Activated CD4-positive, alpha-beta T cell treated with anti-CD3 and anti-CD28 coated beads for 36 hours (primary cell): Measurements from ENCODE around the gene KLHL2. TPM values are rescaled to one million over a fixed set of nuclear protein-coding genes. Genes with fewer than 3 reads are reported as not detected.
"Not testable (repeated sequence)": the region's sequence is repeated elsewhere in the genome, so short reads cannot be mapped to it uniquely, and the experiment has no call there.

Source experiments
- ATAC-seq: fragments of 200-7000 bp; cut with Tn5 transposase; one replicate; pipeline ENCODE4 v1.10.0; 2021; ENCODE audit warnings: mild to moderate bottlenecking, moderate library complexity
- CTCF ChIA-PET: fragments of 350-600 bp; sonication (Branson Sonifier 250); formaldehyde crosslinking; loops from one replicate; lab custom pipeline; 2021; ENCODE audit warnings: antibody characterized with exemption; lab: Charles Lee
- POLR2A ChIA-PET: fragments of 350-600 bp; sonication (Branson Sonifier 250); formaldehyde crosslinking; loops from one replicate; lab custom pipeline; 2021; ENCODE audit warnings: antibody characterized with exemption, inconsistent platforms; lab: Charles Lee
- DNase-seq: peaks from one replicate; pipeline ENCODE4 v3.0.0-alpha.2; 2020
- H3K27ac Mint-ChIP-seq: one replicate; pipeline ENCODE4 v1.8.0; 2021; ENCODE audit warnings: mixed read lengths
- H3K27me3 Mint-ChIP-seq: one replicate; pipeline ENCODE4 v1.8.0; 2021; ENCODE audit warnings: mixed read lengths
- H3K36me3 Mint-ChIP-seq: one replicate; pipeline ENCODE4 v1.8.0; 2021; ENCODE audit warnings: low read depth, mixed read lengths
- H3K4me1 Mint-ChIP-seq: one replicate; pipeline ENCODE4 v1.8.0; 2021; ENCODE audit warnings: mixed read lengths
- H3K4me3 Mint-ChIP-seq: one replicate; pipeline ENCODE4 v1.8.0; 2021; ENCODE audit warnings: mild to moderate bottlenecking, moderate library complexity, mixed read lengths
- H3K9me3 Mint-ChIP-seq: one replicate; pipeline ENCODE4 v1.8.0; 2021; ENCODE audit warnings: low read depth, mixed read lengths
- intact Hi-C, 2 experiments: fragments of 100-400 bp; cut with DNase I in 1 of 2; cut with micrococcal nuclease in 1 of 2; formaldehyde crosslinking; loops; one replicate each; pipeline versions ENCODE4 v1.14.2 to v1.15.1; 2022 to 2024; cut with DNase I, micrococcal nuclease
- total RNA-seq, 2 experiments: library from RNA; stranded (reverse); gene quantifications; one replicate each; pipeline ENCODE4 v1.2.3, GENCODE V29; 2021

Gene KLHL2
- total RNA-seq, 2 experiments from 2014 or later = 20.9 to 22.1 TPM

DNA sequence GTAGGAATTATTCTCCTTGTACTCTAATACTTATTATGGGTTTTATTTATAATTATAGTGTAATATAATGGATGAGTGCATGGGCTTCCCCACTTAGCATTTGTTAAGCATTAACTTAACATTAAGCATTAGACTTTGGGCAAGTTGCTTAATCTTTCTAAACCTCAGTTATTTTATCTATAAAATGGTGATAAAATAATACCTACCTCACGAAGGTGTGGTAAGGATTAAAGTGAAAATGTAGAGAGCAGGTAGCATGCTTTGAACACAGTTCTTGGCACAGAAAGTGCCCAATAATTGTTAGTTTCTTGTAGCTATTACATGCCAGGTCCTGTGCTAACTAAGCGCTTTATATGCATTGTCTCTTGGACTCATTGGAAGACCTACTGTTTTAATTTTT is 122.7 kb downstream of the KLHL2 start:
- H3K27ac Mint-ChIP-seq = peak overlapping the region; percentile 72
- H3K4me3 Mint-ChIP-seq = peak overlapping the region; percentile 32
- POLR2A ChIA-PET = interaction anchor here (0.6 kb wide), 1 partner anchor 22 kb away, joined by 5 read pairs; no protein-coding TSS in a partner anchor

DNA sequence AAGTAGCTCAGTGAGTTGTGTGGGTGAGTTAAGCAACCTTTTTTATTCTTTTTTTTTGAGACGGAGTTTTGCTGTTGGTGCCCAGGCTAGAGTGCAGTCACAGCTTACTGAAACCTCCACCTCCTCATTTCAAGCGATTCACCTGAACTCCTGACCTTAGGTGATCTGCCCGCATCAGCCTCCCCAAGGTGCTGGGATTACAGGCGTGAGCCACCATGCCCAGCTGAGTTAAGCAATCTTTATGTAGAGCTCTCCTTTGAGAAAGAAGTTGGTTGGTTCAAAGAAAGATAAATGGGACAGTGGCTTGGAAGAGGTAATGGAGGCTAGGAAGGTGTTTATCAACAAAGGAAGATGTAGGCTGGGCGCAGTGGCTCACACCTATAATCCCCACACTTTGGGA is 123.3 kb downstream of the KLHL2 start:
- Mint-ChIP-seq H3K9me3 (no peaks in the 10 kb centered on the region), H3K4me3 (peak overlapping the region; percentile 32), H3K27ac (peak overlapping the region; percentile 72), H3K27me3 (no peaks in the 10 kb centered on the region), H3K4me1 (peaks cover 47% of the 10 kb centered on the region), H3K36me3 (peaks cover 33% of the 10 kb centered on the region)
- ATAC-seq (no peak), DNase-seq (peak; percentile 21)
- CTCF ChIA-PET = interaction anchor here (1.0 to 1.4 kb wide), 4 partner anchors 15 to 122 kb away, joined by 3 to 4 read pairs (median 3); partner anchors contain the start of gene CPE
- intact Hi-C loops = no loop called here
- POLR2A ChIA-PET = no interaction called here

More for the DNA sequence above, 122.7 kb downstream of the KLHL2 start:
- Mint-ChIP-seq H3K36me3 (peaks cover 35% of the 10 kb centered on the region), H3K9me3 (no peaks in the 10 kb centered on the region), H3K4me1 (peaks cover 49% of the 10 kb centered on the region), H3K27me3 (no peaks in the 10 kb centered on the region)
- intact Hi-C loops = no loop called here
- CTCF ChIA-PET = interaction anchor here (1.0 to 1.4 kb wide), 4 partner anchors 15 to 122 kb away, joined by 3 to 4 read pairs (median 3); partner anchors contain the start of gene CPE
- no peak for ATAC-seq
- no peak for DNase-seq

DNA sequence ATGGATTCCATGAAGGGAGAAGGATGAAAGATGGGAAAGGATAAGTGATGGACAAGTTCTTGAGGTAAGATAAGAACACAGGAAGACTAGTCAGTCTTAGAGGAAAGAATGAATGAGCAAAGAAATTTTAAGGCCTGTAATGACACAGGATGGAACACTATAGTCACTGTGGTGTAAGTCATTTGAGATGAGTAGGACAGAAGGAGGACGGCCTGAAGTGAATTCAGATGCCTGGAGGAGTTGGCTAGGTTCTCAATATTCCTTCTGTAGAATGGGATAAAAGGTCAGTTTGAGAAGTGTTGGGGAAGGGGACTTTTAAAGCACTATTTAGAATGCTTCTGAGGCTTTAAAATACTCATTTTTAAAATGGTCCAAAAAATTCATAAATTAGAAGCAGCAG is 124.0 kb downstream of the KLHL2 start:
- ChIA-PET CTCF (interaction anchor here (1.0 kb wide), 2 partner anchors 200 to 219 kb away, joined by 3 to 4 read pairs; partner anchors contain the start of gene TMEM192), POLR2A (no interaction called here)
- ATAC-seq (no peak), DNase-seq (no peak)
- Mint-ChIP-seq H3K27ac (peak overlapping the region; percentile 41), H3K36me3 (peaks cover 34% of the 10 kb centered on the region), H3K27me3 (no peaks in the 10 kb centered on the region), H3K4me3 (peak overlapping the region; percentile 32), H3K9me3 (no peaks in the 10 kb centered on the region), H3K4me1 (peaks cover 40% of the 10 kb centered on the region)
- intact Hi-C loops = no loop called here

GRCh38 chr4:165331823-165332222 is 124.5 kb downstream of the KLHL2 start:
- intact Hi-C loops = no loop called here
- Mint-ChIP-seq H3K4me1 (peaks cover 39% of the 10 kb centered on the region), H3K4me3 (peak overlapping the region; percentile 4), H3K9me3 (no peaks in the 10 kb centered on the region), H3K27ac (peak overlapping the region; percentile 18), H3K36me3 (peaks cover 37% of the 10 kb centered on the region), H3K27me3 (no peaks in the 10 kb centered on the region)
- ATAC-seq (no peak), DNase-seq (no peak)
- ChIA-PET CTCF (interaction anchor here (1.0 kb wide), 3 partner anchors 29 to 219 kb away, joined by 3 to 4 read pairs (median 3); partner anchors contain the start of gene TMEM192), POLR2A (no interaction called here)

DNA sequence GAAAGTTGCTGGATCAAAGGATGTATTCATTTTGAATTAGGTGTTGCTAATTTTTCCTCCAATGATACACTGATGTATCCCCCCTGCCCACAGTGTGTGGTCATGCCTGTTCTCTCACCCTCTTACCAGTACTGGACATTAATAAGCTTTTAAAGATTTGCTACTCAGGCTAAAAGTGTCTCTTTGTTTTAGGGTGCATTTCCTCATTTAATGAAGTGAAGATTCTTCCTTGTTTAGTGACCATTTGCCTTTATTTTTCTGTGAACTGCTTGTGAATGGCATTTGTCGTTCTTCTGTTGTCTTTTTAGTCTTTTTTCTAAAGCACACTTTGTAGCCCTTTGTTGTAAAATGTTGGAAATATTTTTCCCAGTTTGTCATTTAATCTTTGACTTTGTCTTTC is 125.1 kb downstream of the KLHL2 start:
- no peaks in the 10 kb centered on the region for H3K27me3 Mint-ChIP-seq
- H3K36me3 Mint-ChIP-seq = peaks cover 39% of the 10 kb centered on the region
- no peak for DNase-seq
- POLR2A ChIA-PET = no interaction called here
- CTCF ChIA-PET = interaction anchor here (0.6 to 1.9 kb wide), 5 partner anchors 10 to 219 kb away, joined by 3 to 15 read pairs (median 5); partner anchors contain the start of gene TMEM192
- no peaks in the 10 kb centered on the region for H3K9me3 Mint-ChIP-seq
- ATAC-seq = no peak
- H3K4me3 Mint-ChIP-seq = peak overlapping the region; percentile 4
- intact Hi-C loops = no loop called here
- H3K27ac Mint-ChIP-seq = peak overlapping the region; percentile 18
- H3K4me1 Mint-ChIP-seq = peaks cover 41% of the 10 kb centered on the region

DNA sequence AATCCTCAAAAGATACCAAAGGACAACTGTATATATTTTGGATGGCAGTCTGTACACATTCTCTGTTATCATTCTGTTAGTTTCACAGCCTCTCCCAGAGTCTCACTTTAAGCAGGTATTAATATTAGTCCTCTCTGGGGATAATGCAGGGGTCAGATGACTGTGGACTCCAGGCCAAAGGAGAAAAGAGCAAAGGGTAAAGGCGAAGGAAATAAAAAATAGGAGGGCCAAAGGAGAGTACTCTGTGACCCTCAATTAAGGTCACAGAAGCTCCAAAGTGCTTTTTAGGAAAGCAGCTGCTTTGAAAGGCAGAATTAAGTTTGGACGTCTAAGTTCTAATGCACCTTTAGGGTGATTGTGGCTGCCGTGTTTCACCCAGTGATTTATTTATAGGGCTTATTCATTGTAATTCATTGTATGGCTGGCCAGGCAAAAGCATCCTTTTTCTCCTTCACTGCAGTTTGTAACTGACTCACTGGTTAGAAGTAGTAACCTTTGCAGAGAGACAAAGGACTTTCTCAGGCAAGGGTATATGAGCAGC is 127.9 kb downstream of the KLHL2 start:
- CTCF ChIA-PET = interaction anchor here (1.0 to 1.2 kb wide), 2 partner anchors 10 to 204 kb away, joined by 3 read pairs; no protein-coding TSS in a partner anchor
- no peak overlapping the region for H3K4me3 Mint-ChIP-seq

DNA sequence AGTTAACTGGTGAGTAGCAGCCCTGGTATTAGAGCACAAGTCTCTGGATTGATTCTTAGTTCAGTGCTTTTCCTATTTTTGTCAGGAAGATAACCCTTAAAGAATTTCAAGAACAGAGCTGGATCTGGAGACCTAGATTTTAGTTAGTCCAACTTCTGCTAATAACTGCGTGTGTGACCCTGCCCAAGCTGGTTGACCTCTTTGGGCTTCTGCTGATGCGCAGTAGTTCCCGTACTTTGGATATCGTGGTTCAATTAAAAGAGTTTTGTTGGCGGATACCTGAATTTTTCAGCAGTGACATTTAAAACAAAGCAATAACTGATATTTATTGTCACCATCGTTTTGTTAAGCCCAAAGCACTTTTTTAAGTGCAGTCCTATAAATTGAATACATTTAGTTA is 129.4 kb downstream of the KLHL2 start:
- peaks cover 36% of the 10 kb centered on the region for H3K36me3 Mint-ChIP-seq
- CTCF ChIA-PET = no interaction called here
- intact Hi-C loops = no loop called here

More for the DNA sequence above, 127.9 kb downstream of the KLHL2 start:
- Mint-ChIP-seq H3K36me3 (peaks cover 47% of the 10 kb centered on the region), H3K9me3 (no peaks in the 10 kb centered on the region), H3K4me1 (peaks cover 35% of the 10 kb centered on the region), H3K27ac (peak overlapping the region; percentile 2), H3K27me3 (no peaks in the 10 kb centered on the region)
- intact Hi-C loops = no loop called here
- ATAC-seq (no peak), DNase-seq (no peak)
- POLR2A ChIA-PET = no interaction called here

GRCh38 chr4:165342340-165342739 is 135.0 kb downstream of the KLHL2 start:
- POLR2A ChIA-PET = not testable (repeated sequence)

More for the DNA sequence above, 129.4 kb downstream of the KLHL2 start:
- DNase-seq (no peak), ATAC-seq (no peak)
- Mint-ChIP-seq H3K4me3 (no peak overlapping the region), H3K27me3 (no peaks in the 10 kb centered on the region), H3K9me3 (no peaks in the 10 kb centered on the region), H3K27ac (no peak overlapping the region), H3K4me1 (peaks cover 20% of the 10 kb centered on the region)
- POLR2A ChIA-PET = no interaction called here

DNA sequence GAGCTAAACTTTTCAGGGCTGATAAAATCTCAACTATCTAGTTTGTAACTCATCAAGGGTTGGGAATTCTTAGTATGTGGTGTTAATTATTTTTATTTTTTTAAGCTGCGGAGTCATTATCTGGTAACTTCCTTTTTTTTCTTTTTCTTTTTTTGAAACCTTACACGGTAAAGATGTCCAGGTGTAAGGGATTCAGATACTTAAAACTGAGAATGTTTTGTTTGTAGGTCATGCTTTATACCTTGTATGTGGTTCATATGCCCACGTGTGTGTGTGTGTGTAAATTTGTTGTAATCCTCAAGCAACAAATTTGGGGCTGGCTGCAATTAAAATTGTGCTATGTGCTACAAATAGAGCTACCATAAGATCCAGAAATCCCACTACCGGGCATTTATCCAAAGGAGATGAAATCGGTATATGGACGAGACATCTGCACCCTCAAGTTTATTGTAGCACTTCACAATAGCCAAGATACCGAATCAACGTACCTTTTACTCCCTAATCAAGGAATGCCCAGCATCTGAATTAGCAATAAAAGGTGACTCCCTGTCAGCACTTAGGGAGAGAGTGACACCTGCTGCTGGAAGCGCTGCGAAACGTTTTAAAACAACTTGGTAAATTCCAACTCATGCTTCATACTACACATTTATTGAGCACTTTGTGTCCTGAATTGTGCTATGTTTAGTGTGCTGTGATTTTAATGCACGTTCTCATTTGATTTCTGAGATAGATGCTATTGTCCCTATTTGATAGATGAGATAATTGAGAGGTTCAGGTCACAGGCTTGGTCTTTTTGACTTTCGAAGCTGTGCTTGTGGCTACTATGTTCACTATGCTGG is 136.2 kb downstream of the KLHL2 start:
- intact Hi-C loops = loop anchor here (1.0 kb wide), 1 partner anchor 212 kb away; no protein-coding TSS in a partner anchor
- ChIA-PET CTCF (interaction anchor here (0.6 to 5.0 kb wide), 8 partner anchors 10 to 526 kb away, joined by 3 to 69 read pairs (median 4); partner anchors contain the start of genes MSMO1 and TMEM192), POLR2A (no interaction called here)
- Mint-ChIP-seq H3K36me3 (peaks cover 15% of the 10 kb centered on the region), H3K4me3 (no peak overlapping the region), H3K4me1 (no peaks in the 10 kb centered on the region), H3K27ac (no peak overlapping the region), H3K9me3 (no peaks in the 10 kb centered on the region), H3K27me3 (no peaks in the 10 kb centered on the region)
- DNase-seq (peak; percentile 37), ATAC-seq (no peak)

More at GRCh38 chr4:165342340-165342739, 135.0 kb downstream of the KLHL2 start:
- H3K4me3 Mint-ChIP-seq, ATAC-seq, H3K27ac Mint-ChIP-seq, intact Hi-C loops, H3K9me3 Mint-ChIP-seq, H3K4me1 Mint-ChIP-seq, DNase-seq, H3K27me3 Mint-ChIP-seq: not testable (repeated sequence)
- CTCF ChIA-PET = interaction anchor here (0.6 to 5.0 kb wide), 6 partner anchors 9 to 229 kb away, joined by 3 to 69 read pairs (median 4); partner anchors contain the start of genes MSMO1 and TMEM192
- peaks cover 21% of the 10 kb centered on the region for H3K36me3 Mint-ChIP-seq

DNA sequence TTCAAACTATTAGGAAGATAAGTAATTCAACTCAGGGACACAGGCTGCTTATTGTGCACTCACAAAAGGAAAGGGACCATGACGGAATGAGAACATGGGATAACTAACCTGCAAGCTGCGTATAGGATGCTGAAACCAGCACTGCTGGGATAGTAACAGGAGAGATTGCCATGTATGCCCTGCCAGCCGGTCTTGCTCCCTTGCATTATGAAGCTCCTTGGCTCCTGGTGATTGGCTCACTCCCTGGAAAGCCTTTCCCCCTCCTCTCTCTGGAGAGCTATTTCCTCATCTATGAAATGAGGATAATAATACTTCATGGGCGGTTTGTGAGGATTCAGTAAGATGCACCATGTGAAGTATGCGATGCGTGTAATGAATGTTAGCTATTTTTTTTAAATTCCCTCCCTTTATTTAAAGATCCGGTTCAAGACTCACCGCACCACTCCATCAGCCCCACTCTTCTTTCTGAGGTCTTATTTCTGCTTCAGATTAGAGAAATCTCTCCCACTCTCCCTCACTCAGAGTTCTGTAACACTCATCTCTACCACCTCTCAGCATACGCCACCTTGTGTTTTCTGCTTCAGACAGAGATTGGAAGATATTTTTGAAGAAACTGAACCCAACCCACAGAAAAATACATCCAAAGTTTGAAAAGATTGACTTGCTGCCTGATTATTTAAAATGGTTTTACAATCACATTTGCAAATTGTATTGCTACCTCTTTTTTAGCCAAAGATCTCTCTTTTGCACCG is 138.5 kb downstream of the KLHL2 start:
- H3K4me1 Mint-ChIP-seq = no peaks in the 10 kb centered on the region
- no peak overlapping the region for H3K27ac Mint-ChIP-seq
- peaks cover 8% of the 10 kb centered on the region for H3K36me3 Mint-ChIP-seq
- ChIA-PET CTCF (interaction anchor here (0.6 to 5.0 kb wide), 8 partner anchors 10 to 231 kb away, joined by 3 to 69 read pairs (median 4); partner anchors contain the start of gene MSMO1), POLR2A (interaction anchor here (0.7 kb wide), 1 partner anchor 51 kb away, joined by 3 read pairs; no protein-coding TSS in a partner anchor)
- H3K4me3 Mint-ChIP-seq = no peak overlapping the region
- no peak for ATAC-seq
- intact Hi-C loops = no loop called here
- no peaks in the 10 kb centered on the region for H3K9me3 Mint-ChIP-seq
- H3K27me3 Mint-ChIP-seq = no peaks in the 10 kb centered on the region
- DNase-seq = no peak
